ENCODE data around the gene SGF29.

DNA sequence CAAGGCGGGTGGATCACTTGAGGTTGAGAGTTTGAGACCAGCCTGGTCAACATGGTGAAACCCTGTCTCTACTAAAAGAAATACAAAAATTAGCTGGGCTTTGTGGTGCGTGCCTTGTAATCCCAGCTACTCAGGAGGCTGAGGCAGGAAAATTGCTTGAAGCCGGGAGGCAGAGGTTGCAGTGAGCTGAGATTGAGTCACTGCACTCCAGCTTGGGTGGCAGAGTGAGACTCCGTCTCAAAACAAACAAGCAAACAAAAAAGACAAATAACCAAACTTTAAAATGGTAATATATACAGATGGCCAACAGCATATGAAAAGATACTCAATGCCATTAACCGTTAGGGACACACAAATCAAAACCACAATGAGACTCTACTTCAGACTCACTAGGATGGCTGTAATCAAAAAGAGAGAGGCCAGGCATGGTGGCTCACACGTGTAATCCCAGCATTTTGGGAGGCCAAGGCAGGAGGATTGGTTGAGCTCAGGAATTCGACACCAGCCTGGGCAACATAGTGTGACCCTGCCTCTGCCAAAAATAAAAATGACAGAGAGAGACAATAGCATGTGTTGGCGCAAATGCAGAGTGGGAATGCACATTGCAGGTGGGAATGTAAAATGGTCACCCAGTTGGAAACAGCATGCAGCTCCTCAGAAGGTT, 21.9 kb downstream of the SGF29 start:
- TF ChIP-seq RFX5 (IDR thresholded peaks at IDR 0.05; ENCODE audit: low read depth, low read length) = no peak
- no peak for TF ChIP-seq POLR2A (IDR thresholded peaks at IDR 0.05; ENCODE audit: low read depth, low read length)
- TF ChIP-seq, protein P1, sequence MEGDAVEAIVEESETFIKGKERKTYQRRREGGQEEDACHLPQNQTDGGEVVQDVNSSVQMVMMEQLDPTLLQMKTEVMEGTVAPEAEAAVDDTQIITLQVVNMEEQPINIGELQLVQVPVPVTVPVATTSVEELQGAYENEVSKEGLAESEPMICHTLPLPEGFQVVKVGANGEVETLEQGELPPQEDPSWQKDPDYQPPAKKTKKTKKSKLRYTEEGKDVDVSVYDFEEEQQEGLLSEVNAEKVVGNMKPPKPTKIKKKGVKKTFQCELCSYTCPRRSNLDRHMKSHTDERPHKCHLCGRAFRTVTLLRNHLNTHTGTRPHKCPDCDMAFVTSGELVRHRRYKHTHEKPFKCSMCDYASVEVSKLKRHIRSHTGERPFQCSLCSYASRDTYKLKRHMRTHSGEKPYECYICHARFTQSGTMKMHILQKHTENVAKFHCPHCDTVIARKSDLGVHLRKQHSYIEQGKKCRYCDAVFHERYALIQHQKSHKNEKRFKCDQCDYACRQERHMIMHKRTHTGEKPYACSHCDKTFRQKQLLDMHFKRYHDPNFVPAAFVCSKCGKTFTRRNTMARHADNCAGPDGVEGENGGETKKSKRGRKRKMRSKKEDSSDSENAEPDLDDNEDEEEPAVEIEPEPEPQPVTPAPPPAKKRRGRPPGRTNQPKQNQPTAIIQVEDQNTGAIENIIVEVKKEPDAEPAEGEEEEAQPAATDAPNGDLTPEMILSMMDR (conservative IDR thresholded peaks at IDR 0.05; ENCODE audit: low read depth, low read length) = no peak
- no peak for TF ChIP-seq MXI1 (IDR thresholded peaks at IDR 0.05; ENCODE audit: borderline replicate concordance, low read depth, low read length)
- TF ChIP-seq, protein P2, sequence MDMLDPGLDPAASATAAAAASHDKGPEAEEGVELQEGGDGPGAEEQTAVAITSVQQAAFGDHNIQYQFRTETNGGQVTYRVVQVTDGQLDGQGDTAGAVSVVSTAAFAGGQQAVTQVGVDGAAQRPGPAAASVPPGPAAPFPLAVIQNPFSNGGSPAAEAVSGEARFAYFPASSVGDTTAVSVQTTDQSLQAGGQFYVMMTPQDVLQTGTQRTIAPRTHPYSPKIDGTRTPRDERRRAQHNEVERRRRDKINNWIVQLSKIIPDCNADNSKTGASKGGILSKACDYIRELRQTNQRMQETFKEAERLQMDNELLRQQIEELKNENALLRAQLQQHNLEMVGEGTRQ (IDR thresholded peaks at IDR 0.05; ENCODE audit: low read depth, low read length) = no peak
- no peak for TF ChIP-seq MAZ (IDR thresholded peaks at IDR 0.05; ENCODE audit: borderline replicate concordance, low read depth, low read length)

Data from IMR-90 (cell line).